GM13976 (cell line): ENCODE data around the gene ARHGAP15.

Source experiments
- DNase-seq: peaks from one replicate; pipeline ENCODE4 v3.0.0; 2012; ENCODE audit warnings: low spot score
- CTCF ChIP-seq: IDR thresholded peaks from 2 replicates; pipeline ENCODE4 v1.5.1; 2012; ENCODE audit warnings: borderline replicate concordance, mild to moderate bottlenecking; ENCODE audit not compliant: insufficient read depth; ENCODE audit errors: extremely low read depth, missing control alignments, control extremely low read depth
- in situ Hi-C: fragments of 300-500 bp; cut with MboI; formaldehyde crosslinking; loops from one replicate; pipeline ENCODE4 v1.12.0; 2022; ENCODE audit warnings: low sequenced_read_pairs, mixed read lengths, inconsistent platforms; ENCODE audit not compliant: unreplicated experiment

Gene ARHGAP15

GRCh38 chr2:143688815-143689214 lies 559.6 kb downstream of the ARHGAP15 start:
- TF ChIP-seq CTCF = no peak
- DNase-seq = no peak
- in situ Hi-C loops = no loop called here

GRCh38 chr2:143689541-143689940 lies 560.3 kb downstream of the ARHGAP15 start:
- no peak for DNase-seq
- no peak for TF ChIP-seq CTCF
- in situ Hi-C loops = no loop called here

GRCh38 chr2:143690235-143690634 lies 561.0 kb downstream of the ARHGAP15 start:
- no peak for DNase-seq
- TF ChIP-seq CTCF = no peak
- in situ Hi-C loops = no loop called here

GRCh38 chr2:143691121-143691520 lies 561.9 kb downstream of the ARHGAP15 start:
- no peak for DNase-seq

GRCh38 chr2:143692162-143692561 lies 562.9 kb downstream of the ARHGAP15 start:
- no peak for DNase-seq
- in situ Hi-C loops = no loop called here
- TF ChIP-seq CTCF = no peak

More at GRCh38 chr2:143691121-143691520, 561.9 kb downstream of the ARHGAP15 start:
- no peak for TF ChIP-seq CTCF
- in situ Hi-C loops = no loop called here

GRCh38 chr2:143692967-143693366 lies 563.7 kb downstream of the ARHGAP15 start:
- no peak for DNase-seq
- in situ Hi-C loops = no loop called here
- TF ChIP-seq CTCF = no peak

GRCh38 chr2:143694335-143694734 lies 565.1 kb downstream of the ARHGAP15 start:
- no peak for DNase-seq
- no peak for TF ChIP-seq CTCF
- in situ Hi-C loops = no loop called here
